Measurements from ENCODE around the gene SYNE1.

SYNE1 gene

DNA sequence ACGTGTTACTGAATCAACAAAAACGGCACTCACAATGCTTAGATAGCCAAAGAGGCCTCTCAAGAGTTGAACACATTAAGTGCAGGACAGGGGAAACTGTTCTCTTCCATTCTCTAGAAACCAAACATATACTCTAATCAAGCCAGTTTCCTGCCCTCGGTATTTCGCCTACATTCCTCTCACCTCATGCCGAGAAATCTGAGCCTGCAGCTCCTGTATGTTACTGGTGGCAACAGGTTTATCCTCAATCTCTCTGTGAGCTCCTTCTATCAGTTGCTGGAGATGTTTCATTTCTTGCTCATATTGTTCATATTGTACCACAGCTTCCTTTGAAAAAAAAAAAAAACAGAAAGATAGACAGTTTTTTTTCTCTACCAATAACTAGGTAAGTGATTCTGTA lies 328.9 kb downstream of the SYNE1 start:
- no peak for DNase-seq

DNA sequence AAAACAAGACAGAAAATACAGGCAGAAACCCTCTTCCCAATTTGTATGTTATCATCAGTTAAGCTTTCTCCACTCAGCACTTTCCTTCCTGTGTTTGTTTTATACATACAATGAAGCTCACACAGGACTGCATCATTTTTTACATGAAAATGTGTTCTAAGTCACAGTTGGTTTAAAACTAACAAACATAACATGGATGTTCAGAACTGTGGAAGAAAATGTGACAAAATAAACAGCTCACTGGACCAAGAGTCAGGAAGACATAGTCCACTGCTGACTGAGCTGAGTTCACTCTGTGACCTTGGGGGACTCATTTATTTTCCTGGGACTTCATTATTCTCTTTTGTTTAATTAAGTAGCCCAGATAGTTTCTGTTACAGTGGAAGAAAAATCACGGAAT lies 331.5 kb downstream of the SYNE1 start:
- no peak for DNase-seq

DNA sequence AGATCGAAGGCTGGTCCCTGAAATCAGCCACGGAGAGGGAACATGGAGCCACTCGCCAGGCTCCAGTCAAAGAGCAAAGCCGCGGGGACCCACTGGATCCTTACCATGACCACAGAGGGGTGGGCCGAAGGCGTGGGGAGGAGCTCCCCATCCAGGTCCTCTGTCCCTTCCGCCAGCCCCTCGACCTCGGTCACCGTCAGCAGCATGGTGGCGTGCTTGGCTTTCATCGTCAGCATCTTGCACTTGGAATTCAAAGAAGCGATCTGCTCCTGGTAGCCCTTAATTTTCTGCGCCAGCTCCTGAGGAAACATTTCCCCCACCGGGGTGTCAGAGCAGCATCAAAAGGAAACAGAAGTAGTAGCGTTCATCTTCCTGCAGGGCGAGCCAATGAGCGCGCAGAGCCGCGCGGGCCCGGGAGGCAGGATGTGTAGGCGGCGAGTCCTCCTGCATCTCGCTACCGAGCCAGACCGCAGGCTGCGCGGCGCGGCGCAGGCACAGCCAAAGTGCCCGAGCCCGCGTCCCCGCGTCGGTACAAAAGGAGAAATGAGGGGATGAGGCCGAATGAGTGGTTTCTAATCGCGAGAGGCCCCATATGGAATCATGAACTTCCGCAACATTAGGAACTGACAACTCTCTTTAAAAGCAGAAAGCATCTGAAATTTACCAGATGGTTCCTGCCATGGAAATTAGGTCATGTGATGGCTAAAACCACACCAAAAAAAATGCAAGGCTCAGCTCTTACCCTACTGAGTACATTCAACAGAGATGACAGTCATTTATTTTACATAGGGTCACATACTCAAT lies 335.2 kb downstream of the SYNE1 start:
- DNase-seq: peak; percentile 79

DNA sequence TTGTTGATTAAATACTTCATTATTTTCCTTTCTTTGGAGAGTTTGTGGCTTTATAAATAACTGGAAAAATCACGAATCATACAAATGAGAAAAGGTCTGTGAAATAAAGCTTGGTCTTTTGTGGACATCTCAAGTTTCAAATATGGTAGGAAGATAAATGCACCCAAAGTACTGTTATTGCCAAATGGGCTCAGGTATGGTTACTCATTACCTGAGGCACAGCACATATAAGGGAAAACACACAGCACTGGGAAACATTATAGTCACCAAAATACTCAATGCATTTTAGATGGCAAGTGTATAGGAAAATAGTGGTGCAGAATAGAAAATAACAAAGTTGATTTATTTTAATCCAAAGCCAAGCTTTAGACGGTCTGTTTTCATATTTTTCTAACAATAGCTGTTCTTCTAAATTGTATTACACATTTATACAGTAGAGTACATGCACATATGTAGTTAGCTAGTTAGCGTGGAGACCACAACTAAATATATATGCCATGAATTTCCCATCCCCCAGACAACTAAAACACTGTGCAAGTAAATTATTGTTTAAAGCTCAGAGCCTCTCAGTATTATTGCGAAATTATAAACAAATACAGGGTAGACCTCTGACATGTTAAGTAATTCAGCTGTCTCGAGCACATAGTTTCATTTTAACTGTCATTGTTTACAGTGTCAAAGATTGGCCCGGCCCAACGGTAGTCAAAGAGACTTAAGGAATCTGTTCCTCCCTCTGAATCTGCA lies 336.0 kb downstream of the SYNE1 start:
- no peak for DNase-seq

DNA sequence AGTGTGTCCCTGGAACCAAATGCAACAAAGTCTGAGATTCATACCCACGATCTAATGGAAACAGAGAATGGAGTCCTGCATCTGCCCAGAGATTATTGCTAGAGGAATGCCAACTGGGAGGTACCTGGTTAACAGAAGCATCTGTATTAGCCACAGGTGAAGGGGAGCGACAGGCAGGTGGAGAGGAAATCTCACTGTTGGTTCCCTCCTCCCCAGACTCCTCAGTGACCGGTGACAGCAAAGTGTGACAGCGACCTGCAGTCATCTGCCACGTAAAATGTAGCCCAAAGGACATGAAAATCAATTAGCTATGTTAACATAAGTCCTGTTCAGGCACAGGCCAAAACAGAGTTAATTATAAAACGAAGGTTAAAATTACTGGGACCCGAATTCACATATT lies 336.6 kb downstream of the SYNE1 start:
- DNase-seq: no peak

DNA sequence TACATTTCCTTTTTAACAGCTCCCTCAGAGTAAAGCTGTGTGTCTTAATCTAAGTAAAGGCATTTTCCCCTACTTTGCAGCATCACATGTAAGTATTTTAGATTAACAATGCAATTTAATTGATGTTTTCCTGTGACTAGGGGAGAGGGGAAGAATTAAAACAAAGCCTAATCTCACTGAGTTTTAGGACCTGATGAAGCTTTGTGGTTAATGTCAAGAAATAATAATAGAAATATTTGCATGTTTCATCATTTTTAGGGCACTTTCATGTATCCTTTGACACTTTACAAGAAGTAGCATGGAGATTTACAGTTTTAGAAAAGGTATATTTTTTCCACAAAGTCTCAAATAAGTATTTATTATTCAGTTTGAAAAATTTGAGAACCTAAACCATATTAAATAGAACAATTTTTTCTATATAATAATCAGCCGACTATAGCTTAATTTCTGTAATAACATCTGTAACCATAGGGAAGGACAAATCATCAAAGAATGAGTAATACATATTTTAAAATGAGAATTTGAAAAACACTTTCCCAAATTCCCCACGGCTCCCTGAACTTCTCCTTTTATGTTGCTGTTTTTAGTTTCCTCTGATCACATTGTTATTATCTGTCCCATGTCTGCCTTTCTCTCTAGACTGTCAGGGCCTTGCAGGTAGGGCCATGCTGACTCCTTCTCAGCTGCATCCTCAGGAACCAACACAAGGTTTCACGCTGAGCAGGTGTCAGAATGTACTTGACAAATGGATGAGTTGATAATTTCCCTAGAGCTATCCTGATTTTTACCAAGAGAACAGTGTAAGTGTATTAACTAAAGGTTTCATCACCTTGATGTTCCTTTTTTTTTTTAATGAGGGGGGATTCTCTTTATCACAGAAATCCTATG lies 338.1 kb downstream of the SYNE1 start:
- DNase-seq: no peak

DNA sequence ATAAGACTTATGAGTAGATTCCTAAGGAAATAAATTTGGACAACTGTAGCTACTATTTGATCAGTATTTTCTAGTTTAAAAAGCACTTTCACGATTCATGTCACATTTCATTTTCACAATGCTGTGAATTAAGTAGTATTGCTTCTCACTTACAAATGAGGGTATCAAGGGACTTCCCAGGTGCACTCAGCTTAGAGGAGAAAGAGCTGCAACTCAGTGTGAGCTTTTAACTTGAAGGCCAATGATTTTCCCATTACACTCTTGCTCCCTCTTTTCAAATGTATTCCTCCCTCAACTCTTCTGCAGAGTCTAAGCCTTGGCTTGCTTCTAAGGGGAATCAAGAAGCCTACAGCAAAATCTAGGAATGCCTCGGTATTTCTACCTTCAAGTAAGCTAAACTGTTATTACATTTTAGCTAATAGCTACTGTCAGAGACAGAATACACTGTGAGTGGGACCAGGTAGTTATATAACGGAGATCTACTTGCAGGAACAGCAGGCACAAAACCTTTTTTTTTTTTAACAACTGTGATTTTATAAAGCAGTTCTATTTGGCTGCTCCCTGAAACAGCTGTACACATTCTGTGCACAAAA lies 339.0 kb downstream of the SYNE1 start:
- DNase-seq: no peak

DNA sequence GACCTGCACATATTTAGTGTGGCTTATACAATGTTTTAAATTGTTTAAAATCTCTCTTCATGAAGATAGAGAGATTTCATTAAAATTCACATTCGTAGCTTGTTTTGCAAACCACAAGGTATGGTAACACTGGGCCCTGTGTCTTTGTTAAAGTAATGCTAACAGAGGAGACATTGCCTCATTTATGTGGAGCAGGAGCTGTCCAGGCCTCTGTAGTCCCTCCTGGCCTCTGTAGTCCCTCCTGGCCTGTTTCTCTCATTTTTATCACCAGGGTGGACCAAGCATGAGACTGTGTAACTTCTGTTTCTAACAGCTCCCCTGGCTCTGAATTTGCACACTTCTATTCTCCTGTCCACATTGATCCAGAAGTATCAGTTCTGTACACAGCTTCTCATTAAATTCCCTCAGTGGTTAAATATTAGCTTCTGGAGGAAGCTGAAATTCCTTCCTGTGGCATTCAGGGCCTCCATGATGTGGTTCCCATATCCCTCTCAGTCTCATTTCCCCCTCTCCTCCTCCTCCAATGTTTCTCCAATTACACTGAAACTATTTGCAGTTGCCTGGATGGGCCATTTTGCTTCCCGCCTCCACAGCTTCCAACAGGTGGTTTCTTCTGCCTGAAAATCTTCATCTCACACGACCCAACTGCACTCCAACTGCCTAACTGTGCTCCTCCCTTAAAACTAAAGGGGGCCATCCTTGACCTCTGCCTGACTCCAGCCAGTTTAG lies 340.4 kb downstream of the SYNE1 start:
- no peak for DNase-seq

DNA sequence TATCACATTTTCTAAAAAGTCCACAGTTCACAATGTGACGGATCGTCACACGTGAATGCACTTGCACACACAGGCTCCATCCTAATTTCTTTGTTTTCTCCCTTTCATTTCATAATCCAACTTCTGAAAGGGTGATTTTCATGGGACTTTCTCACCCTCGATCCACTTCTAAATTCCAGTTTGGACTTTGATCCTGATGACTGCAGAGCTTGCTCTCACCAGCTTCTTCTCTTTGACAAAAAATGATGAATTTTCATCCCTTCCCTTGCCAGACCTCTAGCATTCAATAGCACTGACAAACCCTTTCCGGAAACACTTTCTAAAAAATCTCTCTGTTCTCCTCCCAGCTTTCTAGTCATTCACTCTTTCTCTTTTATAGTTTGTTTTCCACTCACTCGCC lies 341.2 kb downstream of the SYNE1 start:
- DNase-seq: no peak

DNA sequence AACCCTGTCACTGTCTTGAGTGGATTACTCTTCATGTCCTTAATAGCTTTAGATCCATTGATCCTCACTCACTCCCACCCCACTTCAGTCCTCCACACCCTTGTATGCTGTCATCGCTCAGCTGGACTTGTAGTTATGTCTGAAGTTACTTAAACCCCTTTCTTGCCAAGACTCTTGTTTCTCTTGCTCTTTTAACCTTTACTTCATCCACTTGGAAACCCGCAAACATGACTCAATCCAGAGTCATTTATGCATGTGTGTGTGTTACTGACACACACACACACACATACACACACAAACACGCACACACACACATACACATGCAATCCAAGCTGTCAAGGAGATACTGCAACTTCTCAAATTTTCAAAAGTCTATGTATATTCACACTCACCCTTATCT lies 341.8 kb downstream of the SYNE1 start:
- DNase-seq: no peak

DNA sequence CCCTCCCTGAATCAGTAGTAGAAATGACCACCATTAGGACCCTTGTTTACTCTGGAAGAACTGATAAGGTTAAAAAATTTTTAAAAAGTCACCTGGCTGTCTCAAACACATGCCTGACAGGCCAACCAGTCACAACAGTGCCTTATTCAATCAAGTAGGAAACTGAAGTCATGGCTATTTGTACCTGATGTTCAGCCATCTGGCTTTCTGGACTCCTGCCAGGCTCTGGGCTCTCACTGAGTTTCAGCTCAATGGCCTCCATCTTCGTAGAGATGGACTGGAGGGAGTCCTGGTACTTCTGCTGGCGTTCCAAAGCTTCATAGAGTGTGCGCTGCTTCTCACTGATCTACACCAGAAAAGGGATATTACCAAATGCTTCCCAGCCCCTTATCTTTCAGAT lies 343.8 kb downstream of the SYNE1 start:
- DNase-seq: no peak

DNA sequence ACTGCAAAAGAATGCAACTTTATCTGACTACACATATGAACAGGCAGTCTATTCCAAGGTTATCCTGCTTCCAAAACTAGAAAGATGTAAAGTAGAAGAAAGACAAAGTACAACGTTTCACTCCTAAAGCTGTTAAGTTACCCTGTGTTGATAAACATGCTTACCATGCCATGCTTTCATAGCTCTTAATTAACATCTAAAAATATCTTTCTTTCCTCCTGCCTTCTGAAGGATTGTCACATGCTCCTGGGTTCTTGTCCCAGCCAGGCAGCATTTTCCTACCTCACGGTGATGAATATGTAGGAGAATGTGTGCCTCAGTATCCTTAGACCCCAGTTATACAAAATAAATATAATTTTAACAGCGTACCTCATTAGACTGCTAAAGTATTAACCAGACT lies 344.6 kb downstream of the SYNE1 start:
- no peak for DNase-seq

DNA sequence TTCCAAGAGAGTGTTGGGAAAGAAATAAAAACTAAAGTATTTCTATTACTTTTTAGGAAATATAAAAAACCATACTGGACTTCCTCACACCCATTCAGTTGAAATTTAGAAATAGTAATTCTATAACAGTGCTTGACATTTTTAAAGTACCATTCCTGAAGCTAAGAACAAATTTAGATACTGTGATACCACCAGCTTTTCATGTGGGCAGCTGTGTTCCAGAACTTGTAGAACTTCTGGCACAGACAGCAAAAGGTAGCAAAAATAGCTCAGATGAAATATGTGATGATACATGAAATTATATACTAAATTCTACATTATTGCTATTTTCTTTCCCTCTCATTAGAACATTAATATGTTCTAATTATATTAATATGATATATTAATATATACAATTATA lies 346.5 kb downstream of the SYNE1 start:
- no peak for DNase-seq

DNA sequence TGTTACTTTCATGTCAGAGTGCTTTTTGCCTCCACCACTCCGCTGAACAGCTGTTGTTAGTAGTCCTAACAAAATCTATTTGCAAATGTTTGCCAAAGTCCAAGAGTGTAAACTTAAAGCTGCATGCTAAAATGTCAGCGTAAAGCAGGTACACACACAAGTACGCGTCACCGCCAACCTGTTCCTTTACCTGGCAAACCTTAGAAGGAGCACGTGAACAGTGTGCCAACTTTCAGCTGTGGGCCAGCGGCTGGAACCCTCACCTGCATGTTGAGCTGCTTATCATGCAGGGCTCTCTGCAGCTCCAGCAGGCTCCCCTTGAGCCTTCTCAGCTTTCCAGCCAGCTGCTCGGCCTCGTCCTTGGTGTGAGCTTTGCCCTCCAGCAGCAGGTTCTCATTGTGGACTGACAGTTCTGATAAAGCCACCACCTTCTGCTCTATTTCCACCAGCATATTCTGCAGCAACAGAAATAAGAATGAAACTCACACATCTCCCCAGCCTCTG lies 359.3 kb downstream of the SYNE1 start:
- no peak for DNase-seq

DNA sequence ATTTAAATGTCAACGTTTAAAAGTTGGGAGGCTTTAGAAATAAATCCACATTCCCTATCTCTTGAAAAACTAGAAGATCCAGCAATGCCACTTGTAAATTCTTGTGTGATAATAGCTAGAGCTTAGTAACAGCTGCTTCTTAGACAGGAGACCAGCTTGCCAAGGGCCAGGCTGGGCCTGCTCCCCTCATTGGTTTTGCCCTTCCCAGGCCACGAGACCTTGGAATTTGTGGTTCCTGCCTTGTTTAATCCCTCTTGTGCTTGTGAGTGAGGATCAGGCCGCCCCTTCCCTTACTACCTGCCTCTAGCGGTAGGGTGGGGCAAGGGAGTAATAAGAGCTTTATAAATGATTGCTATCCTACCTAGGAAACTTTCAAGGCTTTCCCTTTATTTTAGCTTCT lies 363.5 kb downstream of the SYNE1 start:
- DNase-seq: no peak

DNA sequence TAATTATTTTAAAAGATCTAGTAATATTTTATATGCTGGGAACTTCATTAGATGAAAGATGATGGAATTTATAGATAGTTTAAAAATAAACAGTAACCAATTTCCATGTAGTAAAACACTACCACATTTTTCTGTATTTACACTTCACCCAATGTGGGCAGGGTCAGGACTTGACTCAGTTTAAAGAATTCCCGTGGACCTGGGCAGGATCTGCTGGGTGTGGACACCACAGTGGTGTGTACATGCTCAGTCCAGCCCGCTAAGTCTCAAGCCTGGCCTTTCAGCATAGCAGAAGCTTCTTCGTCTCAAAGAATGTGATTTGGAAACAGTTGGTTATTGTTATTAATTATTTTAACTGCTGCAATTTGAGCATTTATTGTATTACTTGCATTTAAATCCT lies 364.2 kb downstream of the SYNE1 start:
- DNase-seq: no peak

DNA sequence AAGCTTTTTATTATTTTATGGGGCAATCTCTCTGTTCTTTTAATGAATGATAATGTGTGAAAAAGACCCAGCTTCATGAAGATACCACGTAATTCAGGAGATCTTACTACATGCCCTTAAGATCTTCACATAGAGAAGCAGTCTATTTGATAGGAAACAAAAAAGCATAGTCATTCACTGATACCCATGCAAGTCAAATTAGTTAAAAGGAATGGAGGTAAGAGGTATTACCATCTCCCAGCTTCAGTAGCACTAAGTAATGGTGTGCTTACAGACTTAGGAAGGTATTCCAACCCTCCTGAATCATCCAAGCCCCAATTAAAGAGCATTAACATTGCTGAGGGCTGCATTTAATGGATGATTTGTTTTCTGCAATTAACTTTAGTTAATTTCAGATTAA lies 364.7 kb downstream of the SYNE1 start:
- no peak for DNase-seq

DNA sequence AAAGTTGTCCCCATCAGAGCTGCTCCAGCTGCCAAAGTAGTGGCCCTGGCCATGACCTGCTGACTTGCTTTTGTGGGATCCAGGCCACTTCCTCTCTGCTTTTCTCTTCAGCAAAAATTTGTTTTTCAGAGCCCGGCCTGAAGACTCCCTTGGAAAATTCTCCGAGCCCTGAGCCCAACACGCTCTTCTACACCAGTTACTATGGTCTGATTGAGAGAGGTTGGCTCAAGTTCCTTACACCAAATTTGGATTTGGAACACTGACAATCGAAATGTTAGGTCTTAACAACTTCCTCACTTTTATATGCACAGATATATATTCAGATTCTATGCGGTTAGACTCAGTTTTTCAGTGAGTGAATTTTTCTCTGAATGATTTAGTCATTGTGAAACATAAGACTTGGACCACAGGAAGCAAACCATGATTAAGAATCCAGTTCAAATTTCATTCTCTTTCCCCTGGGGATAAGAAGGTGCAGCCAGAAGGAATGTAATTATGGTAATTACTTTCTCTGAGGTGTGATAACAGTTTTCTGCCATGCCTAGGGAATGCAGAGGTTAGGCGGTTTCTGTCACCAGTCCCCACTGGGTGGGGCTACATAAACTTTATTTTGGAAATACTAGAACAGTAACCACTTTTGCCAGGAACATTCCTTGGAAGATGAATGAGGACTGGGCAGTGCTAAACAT lies 365.2 kb downstream of the SYNE1 start:
- DNase-seq: no peak

DNA sequence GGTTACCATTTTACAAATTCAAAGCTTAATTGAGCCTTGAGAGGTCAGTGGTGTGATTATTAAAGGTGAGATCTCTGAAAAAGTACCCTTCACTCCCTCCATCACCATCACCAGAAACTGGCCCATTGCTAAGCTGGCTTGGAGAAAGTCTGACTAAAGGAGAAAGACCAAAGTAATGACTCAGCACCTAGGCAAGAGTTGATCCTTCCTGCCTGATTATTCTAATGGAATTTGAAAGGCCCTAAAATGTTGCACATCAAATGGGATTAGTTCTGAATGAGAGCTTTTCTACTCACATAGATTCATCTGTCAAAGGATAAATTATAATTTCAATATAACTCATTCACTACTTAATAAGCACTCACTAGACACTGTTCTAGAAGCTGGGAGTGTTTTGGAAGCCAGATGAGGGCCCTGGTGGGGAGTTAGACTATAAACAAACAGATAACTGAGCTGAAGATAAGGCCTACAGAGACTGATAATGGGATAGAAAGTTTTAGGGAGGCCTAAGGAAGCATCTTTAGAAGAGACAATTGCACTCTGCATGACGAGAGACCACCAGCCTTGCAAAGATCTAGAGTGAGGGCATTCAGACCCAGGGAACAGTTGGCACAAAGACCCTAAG lies 366.7 kb downstream of the SYNE1 start:
- no peak for DNase-seq

DNA sequence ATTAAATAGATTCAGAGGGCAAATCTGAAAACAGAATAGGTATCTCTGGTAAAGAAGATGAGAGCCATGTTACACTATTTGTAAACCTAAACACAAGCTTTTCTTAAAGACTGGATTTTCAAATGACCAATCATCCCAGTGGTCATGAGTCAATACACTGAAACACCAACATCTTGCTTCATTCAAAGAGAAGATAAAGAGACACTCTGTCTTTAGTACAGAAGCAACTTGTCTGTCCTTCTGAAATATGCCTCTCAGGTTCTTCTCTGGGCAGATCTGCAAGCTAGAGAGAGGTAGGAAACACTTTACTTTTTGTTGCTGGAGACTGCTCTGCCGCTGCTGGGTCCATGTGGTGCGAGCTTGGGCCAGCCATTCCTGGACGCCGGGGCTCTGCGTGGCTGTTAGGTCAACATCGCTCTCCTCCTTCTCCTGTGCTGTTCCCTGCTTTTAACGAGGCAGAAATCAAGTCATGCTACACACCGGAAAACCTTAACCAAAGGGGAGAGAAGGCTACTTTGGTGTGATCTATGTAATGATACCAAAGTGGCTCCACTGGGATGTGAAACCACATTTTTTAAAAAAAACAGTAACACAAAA lies 368.2 kb downstream of the SYNE1 start:
- no peak for DNase-seq

Measured in NCI-H1436 (cell line).